Heart left ventricle (tissue), 13 donors: ENCODE measurements around the gene TRIP12.

Experiments
- POLR2A ChIP-seq, 2 donors: fragments of 450-650 bp; IDR thresholded peaks; one replicate each; pipeline ENCODE4 v1.6.1; 2017; ENCODE audit warnings: antibody characterized with exemption in 2 of 2, mild to moderate bottlenecking in 2 of 2, moderate library complexity in 2 of 2
- TF ChIP-seq, protein P1 (sequence below), 12 donors: fragments of 200-600 bp; sonication (generic) in 4 of 12; IDR thresholded peaks; one replicate each; pipeline versions ENCODE4 v1.5.0 to v1.8.0; 2018 to 2022; ENCODE audit warnings: antibody characterized with exemption in 12 of 12, mild to moderate bottlenecking in 5 of 12
- donor health status: ischemic (EF 13 %, LVEDD 7.1; RV severe dilation, severe dysfunction).
- donor health status: DM: no; HTN: yes; CAD: no.
- donor health status: DM: no; HTN: no; CAD: no.
- donor health status: ischemic (EF 25% LVEDD 6.9; RV normal size, moderate dysfunction).
- donor health status: ischemic (EF 25% LVEDD 5.7; RV mildly dilated, moderate dysfunction).
- donor health status: ischemic (EF 35%, LVEDD 5.7; RV mildly dilated, moderate dysfunction).
- donor health status: nonischemic (EF 11% LVEDD 7.7; RV severe dilation, severe dysfunction).
- donor health status: DM: yes; HTN: yes; CAD: no.
- donor health status: PGD.
- donor health status: ischemic (EF 29% LVEDD 5.4; RV normal size, mild dysfunction).
- donor health status: nonischemic (EF 23%, LVEDD 6.1; RV moderate dilation, normal function).

GRCh38 chr2:229810786-229811185 lies 111.0 kb downstream of the TRIP12 start:
- TF ChIP-seq, protein P1, sequence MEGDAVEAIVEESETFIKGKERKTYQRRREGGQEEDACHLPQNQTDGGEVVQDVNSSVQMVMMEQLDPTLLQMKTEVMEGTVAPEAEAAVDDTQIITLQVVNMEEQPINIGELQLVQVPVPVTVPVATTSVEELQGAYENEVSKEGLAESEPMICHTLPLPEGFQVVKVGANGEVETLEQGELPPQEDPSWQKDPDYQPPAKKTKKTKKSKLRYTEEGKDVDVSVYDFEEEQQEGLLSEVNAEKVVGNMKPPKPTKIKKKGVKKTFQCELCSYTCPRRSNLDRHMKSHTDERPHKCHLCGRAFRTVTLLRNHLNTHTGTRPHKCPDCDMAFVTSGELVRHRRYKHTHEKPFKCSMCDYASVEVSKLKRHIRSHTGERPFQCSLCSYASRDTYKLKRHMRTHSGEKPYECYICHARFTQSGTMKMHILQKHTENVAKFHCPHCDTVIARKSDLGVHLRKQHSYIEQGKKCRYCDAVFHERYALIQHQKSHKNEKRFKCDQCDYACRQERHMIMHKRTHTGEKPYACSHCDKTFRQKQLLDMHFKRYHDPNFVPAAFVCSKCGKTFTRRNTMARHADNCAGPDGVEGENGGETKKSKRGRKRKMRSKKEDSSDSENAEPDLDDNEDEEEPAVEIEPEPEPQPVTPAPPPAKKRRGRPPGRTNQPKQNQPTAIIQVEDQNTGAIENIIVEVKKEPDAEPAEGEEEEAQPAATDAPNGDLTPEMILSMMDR (IDR thresholded peaks at IDR 0.05): no peak
- no peak for TF ChIP-seq POLR2A (IDR thresholded peaks at IDR 0.05)
